ENCODE results near the gene SESN3.

Gene SESN3

GRCh38 chr11:95267601-95268213 is 36.7 kb upstream of the SESN3 start:
- no peak for DNase-seq
- TF ChIP-seq EZH2 (IDR thresholded peaks at IDR 0.05; ENCODE audit: borderline replicate concordance, low read depth, low read length, severe bottlenecking): no peak
- TF ChIP-seq, protein P1, sequence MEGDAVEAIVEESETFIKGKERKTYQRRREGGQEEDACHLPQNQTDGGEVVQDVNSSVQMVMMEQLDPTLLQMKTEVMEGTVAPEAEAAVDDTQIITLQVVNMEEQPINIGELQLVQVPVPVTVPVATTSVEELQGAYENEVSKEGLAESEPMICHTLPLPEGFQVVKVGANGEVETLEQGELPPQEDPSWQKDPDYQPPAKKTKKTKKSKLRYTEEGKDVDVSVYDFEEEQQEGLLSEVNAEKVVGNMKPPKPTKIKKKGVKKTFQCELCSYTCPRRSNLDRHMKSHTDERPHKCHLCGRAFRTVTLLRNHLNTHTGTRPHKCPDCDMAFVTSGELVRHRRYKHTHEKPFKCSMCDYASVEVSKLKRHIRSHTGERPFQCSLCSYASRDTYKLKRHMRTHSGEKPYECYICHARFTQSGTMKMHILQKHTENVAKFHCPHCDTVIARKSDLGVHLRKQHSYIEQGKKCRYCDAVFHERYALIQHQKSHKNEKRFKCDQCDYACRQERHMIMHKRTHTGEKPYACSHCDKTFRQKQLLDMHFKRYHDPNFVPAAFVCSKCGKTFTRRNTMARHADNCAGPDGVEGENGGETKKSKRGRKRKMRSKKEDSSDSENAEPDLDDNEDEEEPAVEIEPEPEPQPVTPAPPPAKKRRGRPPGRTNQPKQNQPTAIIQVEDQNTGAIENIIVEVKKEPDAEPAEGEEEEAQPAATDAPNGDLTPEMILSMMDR (IDR thresholded peaks at IDR 0.05; ENCODE audit: borderline replicate concordance, extremely low read depth, low read length, poor library complexity, severe bottlenecking): no peak
- no peak for ATAC-seq (ENCODE audit: insufficient read depth, low read depth)

DNA sequence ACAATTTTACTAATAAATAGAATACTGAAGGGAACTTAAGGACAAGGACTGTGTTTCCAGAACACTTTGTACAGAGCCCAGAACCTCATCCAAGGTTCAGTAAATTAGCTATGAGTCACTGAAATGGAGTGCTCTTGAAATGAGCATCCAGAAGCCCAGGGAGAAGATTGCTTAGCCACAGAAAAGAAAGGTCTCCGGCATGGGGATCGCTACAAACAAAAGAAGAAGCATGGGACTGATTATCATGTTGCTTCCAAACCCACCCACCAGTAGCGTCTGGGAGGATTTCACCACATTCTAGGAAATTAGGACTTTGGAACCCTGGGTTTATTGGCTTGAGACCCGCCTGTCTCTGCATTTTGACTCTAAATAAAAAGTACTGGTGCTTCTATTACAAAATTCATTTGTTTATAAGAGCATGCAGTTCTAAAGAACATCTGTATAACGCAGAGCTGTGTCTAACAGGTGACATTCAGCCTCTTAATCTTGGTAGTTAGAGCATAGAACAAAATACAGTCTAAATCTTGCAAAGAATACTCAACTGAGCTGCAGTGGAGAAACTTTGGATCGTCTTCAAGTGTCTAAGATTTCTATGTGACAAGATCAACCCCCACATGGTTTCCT is 35.9 kb upstream of the SESN3 start:
- ATAC-seq (ENCODE audit: insufficient read depth, low read depth): no peak

More at GRCh38 chr11:95267601-95268213, 36.7 kb upstream of the SESN3 start:
- Histone ChIP-seq H3K9ac (ENCODE audit: low read depth, low read length) (no peak overlapping the region), H3K27me3 (ENCODE audit: insufficient read depth, low read length, poor library complexity) (no peaks in the 10 kb centered on the region), H3K4me3 (ENCODE audit: low read depth in 1 of 2, low read length in 2 of 2) (no peak overlapping the region), H3K27ac (ENCODE audit: low read length) (no peak overlapping the region), H3K4me2 (ENCODE audit: insufficient read depth, low read length) (no peak overlapping the region), H2AFZ (ENCODE audit: low read depth, low read length) (no peak overlapping the region), H3K4me1 (ENCODE audit: insufficient read depth, low read length) (no peaks in the 10 kb centered on the region), H4K20me1 (ENCODE audit: insufficient read depth, low read length) (no peaks in the 10 kb centered on the region), H3K79me2 (ENCODE audit: insufficient read depth, low read length) (no peaks in the 10 kb centered on the region), H3K36me3 (ENCODE audit: insufficient read depth, low read length) (no peaks in the 10 kb centered on the region), H3K9me3 (ENCODE audit: insufficient read depth, low read length, severe bottlenecking) (no peaks in the 10 kb centered on the region)

GRCh38 chr11:95264881-95265280 is 33.9 kb upstream of the SESN3 start:
- Histone ChIP-seq H4K20me1 (ENCODE audit: insufficient read depth, low read length) (no peaks in the 10 kb centered on the region), H3K4me1 (ENCODE audit: insufficient read depth, low read length) (no peaks in the 10 kb centered on the region), H3K36me3 (ENCODE audit: insufficient read depth, low read length) (no peaks in the 10 kb centered on the region), H3K4me2 (ENCODE audit: insufficient read depth, low read length) (no peak overlapping the region), H3K9me3 (ENCODE audit: insufficient read depth, low read length, severe bottlenecking) (no peaks in the 10 kb centered on the region), H3K79me2 (ENCODE audit: insufficient read depth, low read length) (no peaks in the 10 kb centered on the region), H3K27ac (ENCODE audit: low read length) (no peak overlapping the region), H3K9ac (ENCODE audit: low read depth, low read length) (no peak overlapping the region), H3K4me3 (ENCODE audit: low read depth in 1 of 2, low read length in 2 of 2) (no peak overlapping the region), H3K27me3 (ENCODE audit: insufficient read depth, low read length, poor library complexity) (no peaks in the 10 kb centered on the region), H2AFZ (ENCODE audit: low read depth, low read length) (no peak overlapping the region)
- ATAC-seq (ENCODE audit: insufficient read depth, low read depth) (no peak), DNase-seq (no peak)
- TF ChIP-seq, protein P1 (IDR thresholded peaks at IDR 0.05; ENCODE audit: borderline replicate concordance, extremely low read depth, low read length, poor library complexity, severe bottlenecking): no peak
- TF ChIP-seq EZH2 (IDR thresholded peaks at IDR 0.05; ENCODE audit: borderline replicate concordance, low read depth, low read length, severe bottlenecking): no peak

More for the DNA sequence above, 35.9 kb upstream of the SESN3 start:
- H2AFZ ChIP-seq (ENCODE audit: low read depth, low read length): no peak overlapping the region
- no peak overlapping the region for H3K4me2 ChIP-seq (ENCODE audit: insufficient read depth, low read length)
- H4K20me1 ChIP-seq (ENCODE audit: insufficient read depth, low read length): no peaks in the 10 kb centered on the region
- H3K9ac ChIP-seq (ENCODE audit: low read depth, low read length): no peak overlapping the region
- TF ChIP-seq, protein P1 (IDR thresholded peaks at IDR 0.05; ENCODE audit: borderline replicate concordance, extremely low read depth, low read length, poor library complexity, severe bottlenecking): no peak
- TF ChIP-seq EZH2 (IDR thresholded peaks at IDR 0.05; ENCODE audit: borderline replicate concordance, low read depth, low read length, severe bottlenecking): no peak
- DNase-seq: no peak
- H3K27me3 ChIP-seq (ENCODE audit: insufficient read depth, low read length, poor library complexity): no peaks in the 10 kb centered on the region
- no peaks in the 10 kb centered on the region for H3K9me3 ChIP-seq (ENCODE audit: insufficient read depth, low read length, severe bottlenecking)
- no peaks in the 10 kb centered on the region for H3K36me3 ChIP-seq (ENCODE audit: insufficient read depth, low read length)
- H3K79me2 ChIP-seq (ENCODE audit: insufficient read depth, low read length): no peaks in the 10 kb centered on the region
- no peaks in the 10 kb centered on the region for H3K4me1 ChIP-seq (ENCODE audit: insufficient read depth, low read length)
- H3K27ac ChIP-seq (ENCODE audit: low read length): no peak overlapping the region
- H3K4me3 ChIP-seq (ENCODE audit: low read depth in 1 of 2, low read length in 2 of 2): no peak overlapping the region
